D721Med (cell line): ENCODE data around the gene PECR.

Source experiments
- DNase-seq: peaks from one replicate; pipeline ENCODE4 v3.0.0; 2011; ENCODE audit warnings: low spot score; ENCODE audit not compliant: insufficient read length
- FAIRE-seq: peaks from 2 replicates; lab custom pipeline; 2011; peaks lifted over from hg19 to GRCh38; lab: Jason Lieb, UNC
- TF ChIP-seq, protein P1 (sequence below): IDR thresholded peaks from 2 replicates; pipeline ENCODE4 v1.5.1; 2012; ENCODE audit warnings: mild to moderate bottlenecking, control low read depth; ENCODE audit not compliant: insufficient read depth; ENCODE audit errors: missing control alignments

Gene PECR

DNA sequence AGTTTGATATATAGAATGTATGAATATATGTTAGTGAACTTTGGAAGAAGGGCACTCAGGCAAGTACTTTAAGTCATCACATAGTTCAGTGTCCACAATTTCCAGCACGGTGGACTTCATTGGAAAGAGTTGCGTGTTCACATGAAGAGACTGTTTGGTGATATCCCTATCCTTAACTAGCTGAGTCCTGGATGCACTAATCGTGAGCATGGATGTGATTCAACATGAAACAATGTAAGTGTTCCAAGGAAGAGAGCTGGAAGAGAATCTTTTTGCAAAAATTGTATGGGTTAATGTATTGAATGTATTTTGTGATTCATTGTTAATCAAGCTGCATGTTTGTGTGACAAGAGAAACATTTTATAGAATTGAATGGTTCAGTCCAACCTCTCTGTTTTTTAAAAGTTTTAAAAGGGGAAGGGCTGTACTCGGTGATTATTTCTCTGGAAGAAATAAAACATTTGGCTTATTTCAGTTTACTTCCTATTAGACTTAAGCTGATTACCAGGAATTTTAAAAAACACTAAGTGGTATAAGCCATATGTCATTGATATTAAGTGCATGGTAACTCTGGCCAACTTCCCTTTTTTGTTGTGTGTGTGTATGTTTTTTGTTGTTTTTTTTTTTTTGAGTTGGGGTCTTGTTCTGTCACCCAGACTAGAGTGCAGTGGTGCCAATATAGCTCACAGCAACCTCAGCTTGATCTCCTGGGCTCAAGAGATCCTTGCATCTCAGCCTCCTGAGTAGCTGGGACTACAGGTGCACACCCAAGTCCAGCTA lies 36.1 kb upstream of the PECR start:
- FAIRE-seq: peak; percentile 55
- no peak for DNase-seq
- TF ChIP-seq, protein P1, sequence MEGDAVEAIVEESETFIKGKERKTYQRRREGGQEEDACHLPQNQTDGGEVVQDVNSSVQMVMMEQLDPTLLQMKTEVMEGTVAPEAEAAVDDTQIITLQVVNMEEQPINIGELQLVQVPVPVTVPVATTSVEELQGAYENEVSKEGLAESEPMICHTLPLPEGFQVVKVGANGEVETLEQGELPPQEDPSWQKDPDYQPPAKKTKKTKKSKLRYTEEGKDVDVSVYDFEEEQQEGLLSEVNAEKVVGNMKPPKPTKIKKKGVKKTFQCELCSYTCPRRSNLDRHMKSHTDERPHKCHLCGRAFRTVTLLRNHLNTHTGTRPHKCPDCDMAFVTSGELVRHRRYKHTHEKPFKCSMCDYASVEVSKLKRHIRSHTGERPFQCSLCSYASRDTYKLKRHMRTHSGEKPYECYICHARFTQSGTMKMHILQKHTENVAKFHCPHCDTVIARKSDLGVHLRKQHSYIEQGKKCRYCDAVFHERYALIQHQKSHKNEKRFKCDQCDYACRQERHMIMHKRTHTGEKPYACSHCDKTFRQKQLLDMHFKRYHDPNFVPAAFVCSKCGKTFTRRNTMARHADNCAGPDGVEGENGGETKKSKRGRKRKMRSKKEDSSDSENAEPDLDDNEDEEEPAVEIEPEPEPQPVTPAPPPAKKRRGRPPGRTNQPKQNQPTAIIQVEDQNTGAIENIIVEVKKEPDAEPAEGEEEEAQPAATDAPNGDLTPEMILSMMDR: no peak

DNA sequence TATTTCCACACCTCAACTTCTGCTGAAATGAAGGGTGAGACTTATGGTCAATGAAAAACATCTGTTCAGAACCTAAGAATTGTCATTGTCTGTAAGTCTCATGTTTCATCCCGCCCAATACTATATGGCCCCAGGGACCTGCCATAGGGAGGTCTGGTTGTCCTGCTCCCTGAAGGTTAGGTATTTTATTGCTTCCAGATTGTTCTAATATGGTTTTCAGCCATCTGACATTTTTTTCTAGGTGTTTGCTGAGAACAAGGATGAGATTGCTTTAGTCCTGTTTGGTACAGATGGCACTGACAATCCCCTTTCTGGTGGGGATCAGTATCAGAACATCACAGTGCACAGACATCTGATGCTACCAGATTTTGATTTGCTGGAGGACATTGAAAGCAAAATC lies 34.8 kb upstream of the PECR start:
- FAIRE-seq (no peak), DNase-seq (no peak)
- TF ChIP-seq, protein P1: no peak

- peak; percentile 80 for FAIRE-seq
- TF ChIP-seq, protein P1: peak; percentile 83
- DNase-seq: peak; percentile 29
These were observed 33.3 kb upstream of the PECR start for GRCh38 chr2:216114714-216115531.

DNA sequence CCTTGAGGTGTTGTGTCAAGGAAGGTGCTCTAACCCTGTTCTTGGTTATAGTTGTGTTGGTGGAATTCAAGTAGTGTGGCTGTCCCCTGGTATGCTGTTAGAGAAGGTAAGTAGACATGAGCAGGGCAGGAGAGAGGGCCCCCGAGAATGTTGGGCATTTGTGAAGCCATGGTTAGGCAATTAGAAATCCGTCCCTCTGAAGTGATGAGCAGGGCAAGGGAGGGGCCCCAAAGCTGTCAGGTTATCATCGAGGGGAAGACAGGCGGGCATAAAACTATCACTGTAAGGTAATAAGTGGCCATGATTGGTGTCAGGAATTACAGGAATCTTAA lies 32.7 kb upstream of the PECR start:
- no peak for DNase-seq
- no peak for FAIRE-seq
- TF ChIP-seq, protein P1: no peak

DNA sequence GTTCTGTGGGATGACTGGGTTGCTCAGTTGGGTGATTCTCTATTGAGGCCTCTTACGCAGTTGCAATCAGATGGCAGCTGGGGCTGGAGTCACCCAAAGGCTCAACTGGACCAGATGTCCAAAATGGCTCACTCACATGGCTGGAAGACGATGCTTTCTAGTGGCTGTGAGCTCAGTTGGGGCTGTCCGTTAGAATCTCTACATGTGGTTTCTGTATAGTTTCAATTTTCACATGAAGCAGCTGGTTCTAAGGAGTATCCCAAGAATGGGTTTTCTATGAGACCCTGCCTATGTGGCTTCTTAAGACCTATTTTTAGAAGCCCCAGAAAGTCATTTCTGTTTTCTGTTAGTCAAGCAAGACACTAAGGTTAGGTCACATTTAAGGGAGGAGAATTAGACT lies 32.0 kb upstream of the PECR start:
- no peak for FAIRE-seq
- DNase-seq: no peak
- TF ChIP-seq, protein P1: no peak

GRCh38 chr2:216112926-216113325 lies 31.3 kb upstream of the PECR start:
- TF ChIP-seq, protein P1: no peak
- FAIRE-seq: no peak
- DNase-seq: no peak
